Suprapubic skin (tissue), 4 donors: ENCODE measurements around the gene NAPB.

Source experiments
- EP300 ChIP-seq: sonication (generic); formaldehyde crosslinking; IDR thresholded peaks from one replicate; pipeline ENCODE4 v1.6.1; 2017; ENCODE audit warnings: antibody characterized with exemption
- POLR2A ChIP-seq, 2 donors: fragments of 450-650 bp; IDR thresholded peaks; one replicate each; pipeline ENCODE4 v1.6.1; 2017; ENCODE audit warnings: antibody characterized with exemption in 2 of 2, mild to moderate bottlenecking in 2 of 2, moderate library complexity in 2 of 2
- POLR2AphosphoS5 ChIP-seq, 3 donors: sonication (generic); formaldehyde crosslinking; IDR thresholded peaks; one replicate each; pipeline ENCODE4 v1.6.1; 2017; ENCODE audit warnings: antibody characterized with exemption in 3 of 3
- TF ChIP-seq, protein P1 (sequence below), 2 donors: fragments of 200-600 bp in 1 of 2; fragments of 450-650 bp in 1 of 2; sonication (generic) in 1 of 2; IDR thresholded peaks; one replicate each; pipeline ENCODE4 v1.5.1; 2016 to 2019; ENCODE audit warnings: antibody characterized with exemption in 2 of 2, mild to moderate bottlenecking in 1 of 2, moderate library complexity in 1 of 2

DNA sequence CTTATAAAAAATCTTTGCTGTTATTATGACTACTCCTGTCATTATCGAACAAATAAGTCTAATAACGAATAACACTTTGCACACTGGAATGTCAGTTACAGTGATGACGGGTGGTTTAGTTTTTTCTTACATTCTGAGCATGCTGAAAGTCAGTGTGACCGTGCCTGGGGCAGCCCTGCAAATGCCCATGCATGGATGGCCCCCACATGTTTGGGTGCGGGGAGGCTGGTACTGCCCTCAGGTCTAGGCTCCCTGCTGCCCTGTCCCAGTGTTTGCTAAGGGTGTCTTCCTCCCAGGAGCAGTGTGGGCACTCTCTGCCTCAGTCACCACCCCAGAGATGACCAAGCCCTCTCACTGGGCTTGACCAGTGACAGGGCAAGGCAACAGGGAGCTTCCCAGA lies 21.1 kb upstream of the NAPB start:
- TF ChIP-seq POLR2A (IDR thresholded peaks at IDR 0.05) (no peak), POLR2AphosphoS5 (IDR thresholded peaks at IDR 0.05) (no peak), EP300 (no peak)
- TF ChIP-seq, protein P1, sequence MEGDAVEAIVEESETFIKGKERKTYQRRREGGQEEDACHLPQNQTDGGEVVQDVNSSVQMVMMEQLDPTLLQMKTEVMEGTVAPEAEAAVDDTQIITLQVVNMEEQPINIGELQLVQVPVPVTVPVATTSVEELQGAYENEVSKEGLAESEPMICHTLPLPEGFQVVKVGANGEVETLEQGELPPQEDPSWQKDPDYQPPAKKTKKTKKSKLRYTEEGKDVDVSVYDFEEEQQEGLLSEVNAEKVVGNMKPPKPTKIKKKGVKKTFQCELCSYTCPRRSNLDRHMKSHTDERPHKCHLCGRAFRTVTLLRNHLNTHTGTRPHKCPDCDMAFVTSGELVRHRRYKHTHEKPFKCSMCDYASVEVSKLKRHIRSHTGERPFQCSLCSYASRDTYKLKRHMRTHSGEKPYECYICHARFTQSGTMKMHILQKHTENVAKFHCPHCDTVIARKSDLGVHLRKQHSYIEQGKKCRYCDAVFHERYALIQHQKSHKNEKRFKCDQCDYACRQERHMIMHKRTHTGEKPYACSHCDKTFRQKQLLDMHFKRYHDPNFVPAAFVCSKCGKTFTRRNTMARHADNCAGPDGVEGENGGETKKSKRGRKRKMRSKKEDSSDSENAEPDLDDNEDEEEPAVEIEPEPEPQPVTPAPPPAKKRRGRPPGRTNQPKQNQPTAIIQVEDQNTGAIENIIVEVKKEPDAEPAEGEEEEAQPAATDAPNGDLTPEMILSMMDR (IDR thresholded peaks at IDR 0.05) = no peak
